ENCODE data around the gene RNU4-1.
A peak's percentile ranks its signal among the peaks of the same experiment; 100 is the strongest.
"Not testable (repeated sequence)": the region's sequence is repeated elsewhere in the genome, so short reads cannot be mapped to it uniquely, and the experiment has no call there.

The RNU4-1 gene

GRCh38 chr12:120258323-120258896 is 34.6 kb downstream of the RNU4-1 start:
- DNase-seq (ENCODE audit: low read depth in 2 of 2): no peak

GRCh38 chr12:120257041-120257821 is 35.8 kb downstream of the RNU4-1 start:
- DNase-seq (ENCODE audit: low read depth in 2 of 2): no peak

DNA sequence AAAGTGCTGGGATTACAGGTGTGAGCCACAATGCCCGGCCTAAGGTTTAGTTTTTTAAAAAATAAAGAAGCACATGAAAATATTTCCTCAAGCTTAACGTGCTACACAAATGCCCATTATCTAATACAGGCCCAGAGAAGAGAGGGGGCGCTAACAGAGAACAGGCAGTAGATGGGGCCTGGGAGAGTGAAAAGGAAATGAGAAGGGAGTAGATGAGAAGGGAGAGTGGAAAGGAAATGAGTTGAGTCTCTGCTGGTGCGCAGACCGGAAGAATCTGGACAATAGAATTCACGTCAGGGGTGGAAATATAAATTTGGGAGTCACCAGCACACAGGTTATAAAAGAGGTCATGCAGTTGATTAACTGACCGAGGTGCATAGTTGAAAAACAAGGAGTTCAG is 38.2 kb downstream of the RNU4-1 start:
- no peak for DNase-seq (ENCODE audit: low read depth in 2 of 2)

- DNase-seq (ENCODE audit: low read depth in 2 of 2): not testable (repeated sequence)
These were observed 39.7 kb downstream of the RNU4-1 start for GRCh38 chr12:120253313-120253712.

GRCh38 chr12:120252071-120252906 is 40.7 kb downstream of the RNU4-1 start:
- DNase-seq (ENCODE audit: low read depth in 2 of 2): peak in 1 of 2 donors; percentile 64

DNA sequence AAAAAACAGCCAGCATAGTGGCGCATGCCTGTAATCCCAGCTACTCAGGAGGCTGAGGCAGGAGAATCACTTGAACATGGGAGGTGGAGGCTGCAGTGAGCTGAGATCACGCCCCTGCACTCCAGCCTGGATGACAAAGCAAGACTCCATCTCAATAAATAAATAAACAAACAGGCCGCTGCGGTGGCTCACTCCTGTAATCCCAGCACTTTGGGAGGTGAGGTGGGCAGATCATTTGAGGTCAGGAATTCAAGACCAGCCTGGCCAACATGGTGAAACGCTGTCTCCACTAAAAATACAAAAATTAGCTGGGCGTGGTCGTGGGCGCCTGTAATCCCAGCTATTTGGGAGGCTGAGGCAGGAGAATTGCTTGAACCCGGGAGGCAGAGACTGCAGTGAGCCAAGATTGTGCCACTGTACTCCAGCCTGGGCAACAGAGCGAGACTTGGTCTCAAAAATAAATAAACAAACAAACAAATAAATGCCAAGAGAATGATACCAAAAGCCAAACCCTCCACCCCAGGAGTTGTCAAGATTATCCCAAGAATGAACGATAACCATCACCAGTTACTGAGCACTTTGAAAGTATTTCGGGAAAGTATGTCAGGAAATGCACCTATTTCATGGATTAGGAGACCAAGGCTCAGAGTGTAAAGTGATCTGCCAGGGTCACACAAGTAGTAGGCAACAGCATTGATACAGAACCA is 41.5 kb downstream of the RNU4-1 start:
- DNase-seq (ENCODE audit: low read depth in 2 of 2): not testable (repeated sequence)

- DNase-seq (ENCODE audit: low read depth in 2 of 2): no peak
These were observed 42.9 kb downstream of the RNU4-1 start for GRCh38 chr12:120249875-120250795.

GRCh38 chr12:120249266-120249874 is 43.7 kb downstream of the RNU4-1 start:
- no peak for DNase-seq (ENCODE audit: low read depth in 2 of 2)

DNA sequence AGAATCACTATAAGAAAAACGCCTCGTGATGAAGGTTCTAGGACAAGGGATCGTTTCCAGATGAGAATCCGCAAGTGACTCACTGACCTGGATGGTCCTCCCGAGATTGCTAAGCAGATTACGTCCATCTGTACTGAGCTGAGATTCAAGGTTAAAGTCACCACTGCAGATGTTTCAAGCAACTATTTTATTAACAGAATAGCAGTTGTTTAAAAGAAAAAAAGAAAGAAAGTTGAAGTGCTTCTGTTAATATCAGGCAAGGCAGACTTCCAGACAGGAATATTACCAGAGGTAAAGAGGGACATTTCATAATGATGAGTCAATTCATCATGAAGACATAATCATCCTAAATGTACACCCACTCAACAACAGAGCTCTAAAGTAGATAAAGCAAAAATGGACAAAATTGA is 45.4 kb downstream of the RNU4-1 start:
- DNase-seq (ENCODE audit: low read depth in 2 of 2): no peak

DNA sequence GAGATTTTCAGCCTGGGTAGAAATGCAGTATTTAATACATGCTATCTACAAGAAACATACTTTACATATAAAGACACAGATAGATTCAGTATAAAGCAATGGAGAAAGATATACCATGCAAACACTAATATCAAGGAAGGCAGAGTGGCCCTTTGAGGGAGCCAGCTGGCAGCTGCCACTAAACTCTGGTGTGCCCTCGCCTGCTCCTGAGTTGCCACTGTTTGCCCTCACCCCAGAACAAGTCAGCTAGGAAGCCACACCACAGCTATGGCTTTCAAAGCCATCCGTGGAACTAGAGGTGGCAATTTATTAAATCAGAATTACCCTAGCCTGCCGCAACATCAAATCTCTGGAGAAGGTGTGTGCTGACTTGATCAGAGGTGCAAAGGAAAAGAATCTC is 45.9 kb downstream of the RNU4-1 start:
- DNase-seq (ENCODE audit: low read depth in 2 of 2): no peak

GRCh38 chr12:120246705-120247104 is 46.3 kb downstream of the RNU4-1 start:
- DNase-seq (ENCODE audit: low read depth in 2 of 2): not testable (repeated sequence)
